HepG2 (cell line): Measurements from ENCODE around the gene CLASP1. TPM values are rescaled to one million over a fixed set of nuclear protein-coding genes. Genes with fewer than 3 reads are reported as not detected.

Source experiments
- ATAC-seq: fragments of 200-7000 bp; cut with Tn5 transposase; 3 replicates; pipeline ENCODE4 v1.9.1; 2020; ENCODE audit warnings: mild to moderate bottlenecking, moderate library complexity
- BruUV-seq: library from RNA; stranded (reverse); fragments of 400-500 nt; replicated peaks from 2 replicates; lab custom pipeline; 2021; lab: Mats Ljungman, UMichigan
- CTCF ChIA-PET: fragments of 300-600 bp; formaldehyde crosslinking; extraction: SDS; loops from one replicate; lab custom pipeline; 2021; ENCODE audit warnings: low total read pairs, inconsistent platforms, low intra/inter-chr PET ratio; lab: Yijun Ruan, JAX
- POLR2A ChIA-PET: fragments of 350-600 bp; sonication (Branson Sonifier 250); formaldehyde crosslinking; loops from one replicate; lab custom pipeline; 2020; ENCODE audit warnings: antibody characterized with exemption, inconsistent platforms; lab: Yijun Ruan, JAX
- DNase-seq: peaks from one replicate; pipeline ENCODE4 v3.0.0-alpha.2; 2015; ENCODE audit warnings: low spot score
- FAIRE-seq: peaks from 3 replicates; lab custom pipeline; 2011; peaks lifted over from hg19 to GRCh38; lab: Jason Lieb, UNC
- H2AFZ ChIP-seq: one replicate; pipeline ENCODE4 v1.6.1; 2011; ENCODE audit warnings: low read length, inconsistent platforms
- H3K27ac ChIP-seq: fragments of 300-600 bp; 3 replicates; pipeline ENCODE4 v1.8.0; 2011; ENCODE audit warnings: mixed run types, mild to moderate bottlenecking, mixed read lengths, low read length, inconsistent platforms; ENCODE audit not compliant: insufficient read depth; ENCODE audit errors: extremely low read length
- H3K27me3 ChIP-seq, 2 experiments: fragments of 200-600 bp in 1 of 2; 2 replicates in 1 of 2; 3 replicates in 1 of 2; pipeline versions ENCODE4 v1.6.0 to v1.8.0; 2011; ENCODE audit warnings: low read length in 2 of 2, mild to moderate bottlenecking in 2 of 2, moderate library complexity in 2 of 2, inconsistent platforms in 1 of 2; ENCODE audit not compliant: insufficient read depth in 2 of 2, control insufficient read depth in 1 of 2
- H3K36me3 ChIP-seq, 2 experiments: fragments of 200-600 bp in 1 of 2; replicated peaks in 1 of 2; 2 replicates in 1 of 2; 3 replicates in 1 of 2; pipeline versions ENCODE4 v1.5.1 to v1.8.0; 2011; ENCODE audit warnings: low read length in 2 of 2, inconsistent platforms in 1 of 2; ENCODE audit not compliant: insufficient read depth in 2 of 2, control insufficient read depth in 1 of 2
- H3K4me1 ChIP-seq: 2 replicates; pipeline ENCODE4 v1.5.1; 2012; ENCODE audit warnings: low read length, inconsistent platforms; ENCODE audit not compliant: insufficient read depth
- H3K4me2 ChIP-seq: 2 replicates; pipeline ENCODE4 v1.6.0; 2011; ENCODE audit warnings: low read depth, low read length, inconsistent platforms
- H3K4me3 ChIP-seq, 3 experiments: fragments of 200-600 bp in 1 of 3; sonication (generic), shearing (Covaris generic) in 1 of 3; replicated peaks in 1 of 3; 2 replicates each; pipeline ENCODE4 v1.5.1; 2011 to 2016; ENCODE audit warnings: low read length in 3 of 3, inconsistent platforms in 2 of 3, low read depth in 2 of 3, mild to moderate bottlenecking in 2 of 3, control low read depth in 1 of 3, mixed read lengths in 1 of 3; ENCODE audit not compliant: insufficient read depth in 1 of 3
- H3K79me2 ChIP-seq: one replicate; pipeline ENCODE4 v1.6.1; 2011; ENCODE audit warnings: low read length, inconsistent platforms; ENCODE audit not compliant: insufficient read depth
- H3K9ac ChIP-seq: 2 replicates; pipeline ENCODE4 v1.6.0; 2011; ENCODE audit warnings: mild to moderate bottlenecking, low read depth, low read length, inconsistent platforms; ENCODE audit not compliant: insufficient read depth
- H3K9me3 ChIP-seq: 2 replicates; pipeline ENCODE4 v1.5.1; 2012; ENCODE audit warnings: mild to moderate bottlenecking, low read length
- H4K20me1 ChIP-seq: 2 replicates; pipeline ENCODE4 v1.6.0; 2011; ENCODE audit warnings: inconsistent platforms, mild to moderate bottlenecking, low read length, moderate library complexity; ENCODE audit not compliant: insufficient read depth
- FOXM1 ChIP-seq: sonication (generic); formaldehyde crosslinking; IDR thresholded peaks from 2 replicates; pipeline ENCODE4 v1.5.0; 2020; ENCODE audit warnings: missing genetic modification reagents
- PHF21A ChIP-seq: sonication (generic); formaldehyde crosslinking; IDR thresholded peaks from 2 replicates; pipeline ENCODE4 v1.5.0; 2020; ENCODE audit warnings: mild to moderate bottlenecking, missing genetic modification reagents
- POLR2G ChIP-seq: fragments of 200-400 bp; formaldehyde crosslinking; IDR thresholded peaks from 2 replicates; pipeline ENCODE4 v1.6.1; 2018; ENCODE audit warnings: mild to moderate bottlenecking, low read depth, low read length, moderate library complexity
- SAP130 ChIP-seq: IDR thresholded peaks from 2 replicates; pipeline ENCODE4 v1.6.1; 2016; ENCODE audit warnings: low read depth
- ZNF263 ChIP-seq: sonication (generic); formaldehyde crosslinking; IDR thresholded peaks from 2 replicates; pipeline ENCODE4 v1.4.0; 2020; ENCODE audit warnings: missing genetic modification reagents
- ZNF552 ChIP-seq: sonication (generic); formaldehyde crosslinking; IDR thresholded peaks from 2 replicates; pipeline ENCODE4 v1.9.0; 2022; ENCODE audit warnings: missing genetic modification reagents, mild to moderate bottlenecking, borderline replicate concordance
- ZNF788 ChIP-seq: sonication (generic); formaldehyde crosslinking; IDR thresholded peaks from 2 replicates; pipeline ENCODE4 v1.5.0; 2020; ENCODE audit warnings: mild to moderate bottlenecking, missing genetic modification reagents, borderline replicate concordance
- WGBS: methylation state at CpG from one replicate; pipeline ENCODE4 v1.1.6; 2017; ENCODE audit warnings: low lambda C conversion rate; 5-methylcytosine and 5-hydroxymethylcytosine counted together
- in situ Hi-C: cut with HindIII; loops from 2 replicates; pipeline ENCODE4 v1.10.0; 2017; ENCODE audit warnings: low pct_unique_long_range_greater_than_20kb; ENCODE audit not compliant: extremely low pct_ligation_motif_present
- intact Hi-C: fragments of 100-400 bp; cut with micrococcal nuclease; formaldehyde crosslinking; loops from one replicate; pipeline ENCODE4 v1.10.0; 2022; ENCODE audit not compliant: unreplicated experiment
- polyA plus RNA-seq, 8 experiments: library from polyadenylated mRNA; depleted of rRNA in 3 of 8; stranded (reverse) in 7 of 8; unstranded in 1 of 8; fragments of >200 nt; fragmentation: Illumina TruSeq in 4 of 8; extraction: Trizol in 4 of 8; gene quantifications; 2 replicates each; pipeline versions ENCODE4 v1.2.1 to v1.2.3, GENCODE V29; 2011 to 2016; ENCODE audit warnings: low read depth in 4 of 8, missing spikeins in 1 of 8, mixed read lengths in 1 of 8; ENCODE audit not compliant: insufficient read depth in 1 of 8
- total RNA-seq, 5 experiments: library from RNA; depleted of rRNA; stranded (reverse); fragments of >200 nt; fragmentation: Illumina TruSeq; extraction: Trizol; gene quantifications; 2 replicates each; pipeline ENCODE4 v1.2.3, GENCODE V29; 2016; ENCODE audit warnings: low read depth in 1 of 5
- TF ChIP-seq, protein P1 (sequence below): sonication (generic); formaldehyde crosslinking; IDR thresholded peaks from 2 replicates; pipeline ENCODE4 v1.4.0; 2020; ENCODE audit warnings: missing genetic modification reagents
- TF ChIP-seq, protein P2 (sequence below): IDR thresholded peaks from 2 replicates; pipeline ENCODE4 v1.6.1; 2016; ENCODE audit warnings: low read depth, control low read depth

Gene CLASP1
- total and polyA plus RNA-seq, 2 of the 13 experiments (the other 11 are each of a cell fraction or from before 2014, with no cell fraction given): 11.7 to 47.9 TPM

GRCh38 chr2:121686902-121687301, 37.6 kb upstream of the CLASP1 start (continued):
- TF ChIP-seq, protein P1, sequence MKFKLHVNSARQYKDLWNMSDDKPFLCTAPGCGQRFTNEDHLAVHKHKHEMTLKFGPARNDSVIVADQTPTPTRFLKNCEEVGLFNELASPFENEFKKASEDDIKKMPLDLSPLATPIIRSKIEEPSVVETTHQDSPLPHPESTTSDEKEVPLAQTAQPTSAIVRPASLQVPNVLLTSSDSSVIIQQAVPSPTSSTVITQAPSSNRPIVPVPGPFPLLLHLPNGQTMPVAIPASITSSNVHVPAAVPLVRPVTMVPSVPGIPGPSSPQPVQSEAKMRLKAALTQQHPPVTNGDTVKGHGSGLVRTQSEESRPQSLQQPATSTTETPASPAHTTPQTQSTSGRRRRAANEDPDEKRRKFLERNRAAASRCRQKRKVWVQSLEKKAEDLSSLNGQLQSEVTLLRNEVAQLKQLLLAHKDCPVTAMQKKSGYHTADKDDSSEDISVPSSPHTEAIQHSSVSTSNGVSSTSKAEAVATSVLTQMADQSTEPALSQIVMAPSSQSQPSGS (CRISPR knock-in tag): no peak
- TF ChIP-seq ZNF552 (CRISPR knock-in tag) (no peak), POLR2G (no peak)
- TF ChIP-seq, protein P2, sequence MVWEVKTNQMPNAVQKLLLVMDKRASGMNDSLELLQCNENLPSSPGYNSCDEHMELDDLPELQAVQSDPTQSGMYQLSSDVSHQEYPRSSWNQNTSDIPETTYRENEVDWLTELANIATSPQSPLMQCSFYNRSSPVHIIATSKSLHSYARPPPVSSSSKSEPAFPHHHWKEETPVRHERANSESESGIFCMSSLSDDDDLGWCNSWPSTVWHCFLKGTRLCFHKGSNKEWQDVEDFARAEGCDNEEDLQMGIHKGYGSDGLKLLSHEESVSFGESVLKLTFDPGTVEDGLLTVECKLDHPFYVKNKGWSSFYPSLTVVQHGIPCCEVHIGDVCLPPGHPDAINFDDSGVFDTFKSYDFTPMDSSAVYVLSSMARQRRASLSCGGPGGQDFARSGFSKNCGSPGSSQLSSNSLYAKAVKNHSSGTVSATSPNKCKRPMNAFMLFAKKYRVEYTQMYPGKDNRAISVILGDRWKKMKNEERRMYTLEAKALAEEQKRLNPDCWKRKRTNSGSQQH (CRISPR knock-in tag): no peak

DNA sequence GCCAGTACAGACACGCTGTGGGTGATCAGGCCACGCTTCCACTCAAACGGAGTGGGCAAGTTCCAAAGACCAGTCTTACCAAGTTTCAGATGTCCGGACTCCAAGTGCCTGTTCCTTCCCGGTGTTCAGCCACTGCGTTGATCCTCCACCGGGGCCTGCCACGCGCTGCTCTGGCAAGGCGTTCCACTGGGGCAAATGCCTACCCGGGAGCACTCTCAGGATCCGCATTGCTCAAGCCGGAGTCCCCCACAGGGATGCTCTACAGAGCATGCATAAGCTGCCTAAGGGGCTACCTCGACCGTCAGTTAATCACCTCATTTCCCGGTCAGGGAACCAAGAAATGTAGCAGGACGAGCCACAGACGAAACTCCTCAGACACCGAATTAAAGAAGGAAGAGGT, 37.0 kb upstream of the CLASP1 start:
- WGBS: 81% methylated on average over 19 of the region's 19 CpGs
- H3K27ac ChIP-seq: no peak overlapping the region
- H3K9me3 ChIP-seq: peaks cover 25% of the 10 kb centered on the region
- TF ChIP-seq SAP130 (CRISPR knock-in tag) (no peak), FOXM1 (CRISPR knock-in tag) (no peak), ZNF788 (CRISPR knock-in tag) (no peak), PHF21A (no peak), ZNF263 (CRISPR knock-in tag) (0 out of 2 replicates have a peak, but pooled peaks have one; percentile 32)
- no peak overlapping the region for H3K4me3 ChIP-seq
- H3K36me3 ChIP-seq: no peaks in the 10 kb centered on the region
- intact Hi-C loops (loop anchor here (5.0 kb wide), 1 partner anchor 39 kb away; the partner anchor contains the start of gene CLASP1), in situ Hi-C loops (no loop called here)
- no peaks in the 10 kb centered on the region for H3K79me2 ChIP-seq
- peaks cover 34% of the 10 kb centered on the region for H3K4me1 ChIP-seq
- ATAC-seq (no peak), FAIRE-seq (no peak), DNase-seq (no peak)
- BruUV-seq: no TSS peak
- no peaks in the 10 kb centered on the region for H4K20me1 ChIP-seq
- ChIA-PET POLR2A (no interaction called here), CTCF (no interaction called here)
- no peak overlapping the region for H3K4me2 ChIP-seq
- H2AFZ ChIP-seq: no peak overlapping the region
- no peaks in the 10 kb centered on the region for H3K27me3 ChIP-seq
- no peak overlapping the region for H3K9ac ChIP-seq
